Measurements from ENCODE around the gene PRPF8. TPM values are rescaled to one million over a fixed set of nuclear protein-coding genes. Genes with fewer than 3 reads are reported as not detected.

The PRPF8 gene
- total and polyA plus RNA-seq, 2 of the 13 experiments (the other 11 are each of a cell fraction or from before 2014, with no cell fraction given) = 112 to 179 TPM

GRCh38 chr17:1629504-1630310 lies 55.0 kb downstream of the PRPF8 start (continued):
- no peak for TF ChIP-seq ZNF367 (CRISPR knock-in tag; IDR thresholded peaks at IDR 0.05; ENCODE audit: borderline replicate concordance)
- TF ChIP-seq SMYD3 (CRISPR knock-in tag; IDR thresholded peaks at IDR 0.05) = no peak
- no peak for TF ChIP-seq ZNF569 (CRISPR knock-in tag; IDR thresholded peaks at IDR 0.05; ENCODE audit: borderline replicate concordance)
- TF ChIP-seq CBX1 (IDR thresholded peaks at IDR 0.05; ENCODE audit: low read depth) = no peak
- TF ChIP-seq ELF1 (CRISPR knock-in tag; IDR thresholded peaks at IDR 0.05) = no peak
- no peak for TF ChIP-seq NFIC (IDR thresholded peaks at IDR 0.05; ENCODE audit: low read length)
- TF ChIP-seq, protein P1, sequence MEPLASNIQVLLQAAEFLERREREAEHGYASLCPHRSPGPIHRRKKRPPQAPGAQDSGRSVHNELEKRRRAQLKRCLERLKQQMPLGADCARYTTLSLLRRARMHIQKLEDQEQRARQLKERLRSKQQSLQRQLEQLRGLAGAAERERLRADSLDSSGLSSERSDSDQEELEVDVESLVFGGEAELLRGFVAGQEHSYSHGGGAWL (CRISPR knock-in tag; IDR thresholded peaks at IDR 0.05) = no peak
- TF ChIP-seq ZFP36L2 (CRISPR knock-in tag; IDR thresholded peaks at IDR 0.05) = no peak
- TF ChIP-seq SKI (IDR thresholded peaks at IDR 0.05; ENCODE audit: partially characterized antibody) = no peak
- peak; percentile 44; the same call in 1 of the 2 replicates for TF ChIP-seq MAX (IDR thresholded peaks at IDR 0.05)
- no peak for TF ChIP-seq ZNF256 (CRISPR knock-in tag; conservative IDR thresholded peaks at IDR 0.05)
- TF ChIP-seq ZSCAN22 (CRISPR knock-in tag; IDR thresholded peaks at IDR 0.05) = no peak
- TF ChIP-seq ZNF501 (CRISPR knock-in tag; IDR thresholded peaks at IDR 0.05) = peak; percentile 64; the same call in 1 of the 2 replicates
- no peak for TF ChIP-seq TBX2 (CRISPR knock-in tag; IDR thresholded peaks at IDR 0.05; ENCODE audit: borderline replicate concordance)
- TF ChIP-seq YY1 (IDR thresholded peaks at IDR 0.05; ENCODE audit: insufficient read depth, insufficient replicate concordance, low read depth, low read length) = peak; percentile 39
- TF ChIP-seq NAIF1 (CRISPR knock-in tag; IDR thresholded peaks at IDR 0.05; ENCODE audit: borderline replicate concordance) = no peak
- TF ChIP-seq NCOR1 (IDR thresholded peaks at IDR 0.05; ENCODE audit: borderline replicate concordance, low read length) = no peak
- 0 out of 2 replicates have a peak, but pooled peaks have one; percentile 44 for TF ChIP-seq HNRNPL (IDR thresholded peaks at IDR 0.05; ENCODE audit: low read depth, low read length)
- TF ChIP-seq HOXA9 (CRISPR knock-in tag; IDR thresholded peaks at IDR 0.05; ENCODE audit: borderline replicate concordance) = no peak
- no peak for TF ChIP-seq ZNF232 (CRISPR knock-in tag; IDR thresholded peaks at IDR 0.05; ENCODE audit: borderline replicate concordance)
- TF ChIP-seq XRCC5 (optimal IDR thresholded peaks at IDR 0.05; ENCODE audit: low read length) = peak; percentile 51
- TF ChIP-seq, protein P2, sequence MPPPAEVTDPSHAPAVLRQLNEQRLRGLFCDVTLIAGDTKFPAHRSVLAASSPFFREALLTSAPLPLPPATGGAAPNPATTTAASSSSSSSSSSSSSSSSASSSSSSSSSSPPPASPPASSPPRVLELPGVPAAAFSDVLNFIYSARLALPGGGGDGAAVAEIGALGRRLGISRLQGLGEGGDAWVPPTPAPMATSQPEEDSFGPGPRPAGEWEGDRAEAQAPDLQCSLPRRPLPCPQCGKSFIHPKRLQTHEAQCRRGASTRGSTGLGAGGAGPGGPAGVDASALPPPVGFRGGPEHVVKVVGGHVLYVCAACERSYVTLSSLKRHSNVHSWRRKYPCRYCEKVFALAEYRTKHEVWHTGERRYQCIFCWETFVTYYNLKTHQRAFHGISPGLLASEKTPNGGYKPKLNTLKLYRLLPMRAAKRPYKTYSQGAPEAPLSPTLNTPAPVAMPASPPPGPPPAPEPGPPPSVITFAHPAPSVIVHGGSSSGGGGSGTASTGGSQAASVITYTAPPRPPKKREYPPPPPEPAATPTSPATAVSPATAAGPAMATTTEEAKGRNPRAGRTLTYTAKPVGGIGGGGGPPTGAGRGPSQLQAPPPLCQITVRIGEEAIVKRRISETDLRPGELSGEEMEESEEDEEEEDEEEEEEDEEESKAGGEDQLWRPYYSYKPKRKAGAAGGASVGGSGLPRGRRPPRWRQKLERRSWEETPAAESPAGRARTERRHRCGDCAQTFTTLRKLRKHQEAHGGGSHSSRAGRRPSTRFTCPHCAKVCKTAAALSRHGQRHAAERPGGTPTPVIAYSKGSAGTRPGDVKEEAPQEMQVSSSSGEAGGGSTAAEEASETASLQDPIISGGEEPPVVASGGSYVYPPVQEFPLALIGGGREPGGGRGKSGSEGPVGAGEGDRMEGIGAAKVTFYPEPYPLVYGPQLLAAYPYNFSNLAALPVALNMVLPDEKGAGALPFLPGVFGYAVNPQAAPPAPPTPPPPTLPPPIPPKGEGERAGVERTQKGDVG (CRISPR knock-in tag; IDR thresholded peaks at IDR 0.05; ENCODE audit: borderline replicate concordance) = 0 out of 2 replicates have a peak, but pooled peaks have one; percentile 35
- TF ChIP-seq ZNF282 (IDR thresholded peaks at IDR 0.05; ENCODE audit: partially characterized antibody) = no peak
- no peak for TF ChIP-seq SMAD3 (CRISPR knock-in tag; IDR thresholded peaks at IDR 0.05)
- TF ChIP-seq BCLAF1 (IDR thresholded peaks at IDR 0.05) = no peak
